Measurements from ENCODE around the gene SLC35F5.
"Not testable (repeated sequence)": the region's sequence is repeated elsewhere in the genome, so short reads cannot be mapped to it uniquely, and the experiment has no call there.

SLC35F5 gene

GRCh38 chr2:113694438-113694837 lies 62.0 kb downstream of the SLC35F5 start:
- no peak for DNase-seq

- no peak for DNase-seq
Observed at GRCh38 chr2:113692698-113693428, 63.6 kb downstream of the SLC35F5 start.

- not testable (repeated sequence) for DNase-seq
Observed at GRCh38 chr2:113690871-113691270, 65.6 kb downstream of the SLC35F5 start.

- DNase-seq: no peak
Observed at GRCh38 chr2:113686537-113686936, 69.9 kb downstream of the SLC35F5 start.

- DNase-seq: no peak
Observed at GRCh38 chr2:113685471-113685870, 71.0 kb downstream of the SLC35F5 start.

GRCh38 chr2:113679457-113679856 lies 77.0 kb downstream of the SLC35F5 start:
- DNase-seq: no peak

- DNase-seq: no peak
Observed at GRCh38 chr2:113677330-113677729, 79.1 kb downstream of the SLC35F5 start.

GRCh38 chr2:113676623-113677266 lies 79.7 kb downstream of the SLC35F5 start:
- no peak for DNase-seq

GRCh38 chr2:113675875-113676274 lies 80.6 kb downstream of the SLC35F5 start:
- DNase-seq: no peak

GRCh38 chr2:113672326-113672932 lies 84.0 kb downstream of the SLC35F5 start:
- DNase-seq: no peak

- DNase-seq: not testable (repeated sequence)
Observed at GRCh38 chr2:113669013-113669412, 87.4 kb downstream of the SLC35F5 start.

- DNase-seq: not testable (repeated sequence)
Observed at GRCh38 chr2:113664761-113665533, 91.5 kb downstream of the SLC35F5 start.

GRCh38 chr2:113663285-113664060 lies 93.0 kb downstream of the SLC35F5 start:
- not testable (repeated sequence) for DNase-seq
